GM18867 (cell line): ENCODE results near the gene MYT1.

ENCODE experiments used
- ATAC-seq: cut with Tn5 transposase; IDR thresholded peaks from one replicate; pipeline ENCODE4 v1.9.1; 2021; ENCODE audit warnings: mild to moderate bottlenecking, moderate library complexity; ENCODE audit not compliant: unreplicated experiment

Gene MYT1

DNA sequence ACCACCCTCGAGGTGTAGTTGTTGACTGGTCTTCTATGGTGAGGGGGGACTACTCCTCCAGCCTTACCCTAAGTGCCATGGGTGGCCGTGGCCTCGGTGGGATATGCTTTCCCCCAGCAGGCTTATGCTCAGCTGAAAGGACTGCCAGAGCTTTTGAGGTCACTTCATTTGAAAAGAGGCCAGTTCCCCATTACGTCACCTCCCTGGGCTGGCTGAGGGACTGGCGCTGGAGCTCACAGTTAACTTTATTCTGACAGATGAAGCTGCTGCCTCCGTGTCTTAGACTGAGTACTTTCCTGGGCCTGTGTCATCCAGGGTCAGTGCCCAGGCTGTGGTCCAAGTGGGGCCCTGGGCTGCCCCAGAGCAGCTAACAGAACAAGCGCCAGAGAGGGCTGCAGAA, 48.5 kb downstream of the MYT1 start:
- no peak for ATAC-seq

DNA sequence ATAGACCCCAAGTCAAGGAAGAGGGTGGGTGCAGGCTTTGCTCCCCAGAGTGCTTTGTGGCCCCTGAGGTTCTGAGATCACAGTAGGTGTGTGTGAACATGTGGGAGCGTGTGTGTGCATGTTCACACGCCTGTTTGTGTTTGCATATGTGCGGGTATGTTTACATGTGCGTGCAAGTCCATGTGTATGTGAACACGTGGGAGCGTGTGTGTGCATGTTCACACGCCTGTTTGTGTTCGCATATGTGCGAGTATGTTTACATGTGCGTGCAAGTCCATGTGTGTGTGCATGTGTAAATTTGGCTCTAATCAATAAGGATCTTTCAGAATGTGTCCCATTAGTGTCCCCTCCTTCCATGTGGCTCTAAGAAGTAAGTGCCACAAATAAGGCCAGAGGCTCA, 49.9 kb downstream of the MYT1 start:
- no peak for ATAC-seq

DNA sequence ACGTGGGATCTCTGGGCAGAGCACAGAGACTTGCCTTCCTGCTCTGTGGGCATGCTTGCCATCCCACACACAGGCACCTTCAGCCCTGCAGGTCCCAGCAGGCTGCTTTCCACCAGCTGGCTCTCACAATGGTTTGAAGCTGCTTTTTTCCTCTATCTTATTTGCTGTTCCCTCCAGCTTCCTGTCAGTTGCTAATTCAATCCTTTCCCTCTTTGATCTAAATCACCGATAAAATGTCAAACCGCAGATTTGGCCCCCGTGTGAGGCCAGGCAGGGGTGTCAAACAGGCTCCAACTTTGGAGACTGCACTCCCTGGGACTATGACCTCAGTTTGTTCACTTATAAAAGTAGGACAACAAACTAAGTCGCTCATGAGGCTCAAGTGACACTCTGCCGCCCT, 50.7 kb downstream of the MYT1 start:
- no peak for ATAC-seq

DNA sequence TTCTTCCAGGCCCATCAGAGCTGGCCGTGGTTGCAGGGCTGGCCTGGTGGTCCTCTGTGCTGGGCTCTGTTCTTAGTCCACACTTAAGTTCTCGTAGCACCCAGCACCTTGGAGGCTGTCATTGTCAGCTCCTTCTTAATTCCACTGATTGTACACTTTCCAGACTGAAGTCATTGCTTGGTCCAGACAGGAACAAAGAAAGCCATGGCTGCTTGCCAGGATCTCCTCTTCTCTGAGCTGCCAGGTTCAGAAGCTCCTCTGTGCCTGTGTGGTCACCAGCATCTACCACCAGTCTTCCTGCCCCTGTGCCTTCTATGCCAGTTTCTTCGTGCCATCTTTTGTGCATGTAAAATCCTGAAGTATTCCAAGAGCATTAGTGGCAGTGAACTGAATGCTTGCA, 51.8 kb downstream of the MYT1 start:
- no peak for ATAC-seq

DNA sequence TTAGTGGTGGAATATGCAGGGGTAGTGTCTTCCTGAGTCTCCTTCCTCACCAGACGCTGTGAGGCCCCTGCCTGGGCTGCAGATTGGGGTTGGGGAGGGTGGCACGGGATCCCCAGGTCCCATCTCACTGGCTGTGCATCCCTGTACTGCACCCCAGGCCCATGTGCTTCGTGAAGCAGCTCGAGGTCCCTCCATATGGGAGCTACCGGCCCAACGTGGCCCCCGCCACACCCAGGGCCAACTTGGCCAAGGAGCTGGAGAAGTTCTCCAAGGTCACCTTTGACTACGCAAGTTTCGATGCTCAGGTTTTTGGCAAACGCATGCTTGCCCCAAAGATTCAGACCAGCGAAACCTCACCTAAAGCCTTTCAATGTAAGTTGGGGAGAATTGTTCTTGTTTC, 52.7 kb downstream of the MYT1 start:
- no peak for ATAC-seq

DNA sequence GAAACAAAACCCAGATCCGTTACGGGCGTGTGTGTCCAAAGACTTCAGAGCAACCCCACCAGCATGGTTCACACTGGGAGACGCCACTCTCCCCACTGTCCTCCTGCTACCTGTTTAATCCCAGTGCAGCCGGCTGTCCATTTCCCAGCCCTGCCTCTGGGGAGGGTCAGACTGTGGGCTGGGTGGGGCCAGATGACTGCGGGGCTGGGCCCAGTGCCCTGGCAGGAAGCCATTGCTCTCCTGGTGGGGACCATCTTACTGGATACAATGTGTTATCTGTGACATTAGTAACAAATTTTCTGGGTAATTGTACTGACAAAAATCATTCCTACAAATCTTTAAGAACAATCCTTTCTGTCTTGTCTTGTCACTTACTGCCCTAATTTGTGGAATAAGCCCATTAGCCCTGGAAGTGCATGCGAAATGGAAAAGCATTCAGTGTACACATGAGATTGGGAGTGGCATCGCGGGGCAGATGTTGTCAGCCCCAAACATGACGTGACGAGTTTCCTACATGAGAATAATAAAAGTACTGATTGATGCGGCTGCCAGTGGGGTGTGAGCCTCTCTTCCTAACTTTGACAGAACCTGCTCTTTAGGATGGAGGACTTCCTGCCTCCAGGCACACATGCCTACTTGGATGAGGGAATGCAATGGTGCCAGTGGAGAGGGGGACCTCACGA, 53.4 kb downstream of the MYT1 start:
- no peak for ATAC-seq

DNA sequence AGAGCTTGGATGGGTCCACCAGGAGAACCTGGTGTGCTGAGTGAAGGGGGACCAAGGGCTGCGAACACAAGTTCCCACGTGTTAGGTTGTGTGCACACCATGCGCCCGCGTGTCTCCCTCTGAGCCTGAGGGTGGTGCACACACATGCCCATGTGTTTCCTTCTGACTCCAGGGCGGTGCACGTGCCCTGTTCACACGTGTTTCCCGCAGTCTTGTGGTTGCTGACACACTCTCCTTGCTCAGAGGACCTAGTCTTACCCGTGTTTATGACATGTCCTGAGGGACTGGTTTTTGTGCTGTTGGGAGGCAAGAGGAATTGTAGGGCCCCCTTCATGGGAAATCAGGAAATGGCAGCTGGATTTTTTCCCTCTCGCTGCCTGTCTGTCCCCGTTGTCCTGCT, 55.0 kb downstream of the MYT1 start:
- no peak for ATAC-seq

DNA sequence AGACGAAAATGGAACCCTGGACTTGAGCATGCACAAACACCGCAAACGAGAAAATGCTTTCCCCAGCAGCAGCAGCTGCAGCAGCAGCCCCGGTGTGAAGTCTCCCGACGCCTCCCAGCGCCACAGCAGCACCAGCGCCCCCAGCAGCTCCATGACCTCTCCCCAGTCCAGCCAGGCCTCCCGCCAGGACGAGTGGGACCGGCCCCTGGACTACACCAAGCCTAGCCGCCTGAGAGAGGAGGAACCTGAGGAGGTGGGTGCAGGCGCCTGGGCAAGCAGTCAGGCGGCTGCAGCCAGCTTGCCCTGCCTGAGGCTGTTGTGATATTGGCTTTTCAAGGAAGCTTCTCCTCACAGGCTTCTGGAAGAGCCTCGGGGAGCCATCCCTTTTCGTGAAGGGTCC, 55.5 kb downstream of the MYT1 start:
- ATAC-seq: no peak

DNA sequence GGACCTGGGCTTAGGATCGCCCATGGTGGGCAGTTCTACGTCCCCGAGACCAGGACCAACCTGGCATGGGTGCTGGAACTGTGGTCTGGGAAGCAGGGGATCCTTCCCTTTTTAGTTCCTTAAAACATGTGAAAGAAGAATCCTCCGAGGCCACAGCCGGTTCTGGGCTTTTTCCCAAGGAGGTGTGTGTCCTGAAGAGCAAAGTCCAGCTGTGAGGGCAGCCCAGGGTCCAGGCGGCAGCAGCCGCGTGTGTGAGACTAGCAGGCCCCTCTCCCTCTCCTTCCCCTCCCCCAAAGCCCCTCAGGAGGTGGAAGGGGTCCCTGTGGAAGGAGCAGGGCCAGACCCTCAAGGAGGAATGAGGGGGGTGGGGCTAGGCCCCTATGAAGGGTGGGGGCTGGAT, 56.2 kb downstream of the MYT1 start:
- ATAC-seq: no peak

DNA sequence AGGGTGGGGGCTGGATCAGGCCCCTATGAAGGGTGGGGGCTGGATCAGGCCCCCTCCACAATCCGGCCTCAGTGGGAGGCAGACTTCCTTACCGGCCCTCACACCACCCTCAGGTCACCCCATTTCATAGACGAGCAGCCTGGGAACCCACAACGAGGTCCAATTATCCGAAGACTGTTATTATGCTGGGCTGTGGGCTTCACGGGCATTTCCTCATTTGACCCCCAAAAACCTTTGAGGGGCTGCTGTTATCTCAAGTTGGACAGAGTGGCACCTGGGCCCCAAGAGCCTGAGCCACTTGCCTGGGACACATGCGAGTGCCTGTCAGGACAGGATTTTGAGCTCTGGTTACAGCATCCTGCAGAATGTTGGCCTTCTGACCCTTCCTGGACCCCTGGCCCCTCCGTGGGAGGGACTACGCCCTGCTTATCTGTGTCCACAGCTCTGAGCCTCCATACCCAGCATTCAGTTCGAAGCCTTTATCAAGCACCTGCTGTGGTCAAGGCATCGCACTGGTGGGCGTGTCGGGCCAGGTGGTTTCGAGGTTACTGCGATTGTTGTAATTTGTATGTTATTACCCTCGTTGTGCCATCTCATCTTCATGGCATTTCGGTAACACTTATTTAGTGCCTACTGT, 56.8 kb downstream of the MYT1 start:
- no peak for ATAC-seq

DNA sequence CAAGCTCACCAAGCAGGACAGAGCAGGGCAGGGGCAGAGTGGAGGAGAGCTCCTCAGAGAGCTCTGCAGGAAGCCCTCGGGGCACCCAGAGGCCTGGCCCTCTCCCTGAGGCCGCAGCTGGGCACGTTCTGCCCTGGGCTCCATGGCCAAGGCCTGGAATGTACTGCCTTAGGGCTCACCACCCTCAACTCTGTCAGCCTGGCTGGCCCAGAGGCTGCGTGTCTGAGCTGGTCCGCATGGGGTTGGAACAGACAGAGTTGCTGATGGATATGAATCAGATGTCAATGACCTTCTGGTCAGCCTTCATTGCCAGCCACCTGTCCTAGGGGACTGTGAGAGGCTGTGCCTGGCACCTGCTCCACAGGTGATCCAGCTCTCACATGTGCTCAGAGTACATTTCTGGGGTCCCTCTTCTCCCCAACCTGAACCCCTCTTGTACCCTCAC, 58.1 kb downstream of the MYT1 start:
- ATAC-seq: no peak

DNA sequence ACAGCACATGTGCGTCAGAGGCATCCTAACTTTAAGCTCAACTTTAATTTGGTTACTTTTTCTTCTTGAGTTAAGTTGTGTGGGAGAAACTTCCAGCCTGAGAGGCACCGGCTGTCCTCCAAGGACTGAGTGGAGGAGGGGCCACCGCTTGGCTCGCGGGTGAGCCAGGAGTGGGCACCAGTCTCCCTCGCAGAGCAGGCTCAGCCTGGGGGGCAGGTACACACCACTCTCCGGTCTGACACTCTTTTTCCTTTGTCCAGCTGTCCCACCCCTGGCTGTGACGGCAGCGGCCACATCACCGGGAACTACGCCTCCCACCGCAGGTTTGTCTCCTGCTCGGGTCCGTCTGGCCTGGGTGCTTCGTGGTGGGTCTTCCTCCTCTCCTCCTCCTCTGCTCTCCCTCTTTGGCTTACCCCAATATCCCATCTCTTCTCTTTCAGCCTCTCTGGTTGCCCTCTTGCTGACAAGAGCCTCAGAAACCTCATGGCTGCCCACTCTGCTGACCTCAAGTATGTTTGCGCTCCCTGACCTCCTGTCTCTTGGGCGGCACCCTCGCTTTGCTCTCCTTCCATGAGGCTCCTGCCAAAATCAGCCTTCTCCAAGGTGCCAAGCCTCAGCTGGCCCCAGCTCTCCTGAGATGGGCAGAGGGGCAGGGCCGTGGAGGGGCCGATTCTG, 58.7 kb downstream of the MYT1 start:
- ATAC-seq: no peak

DNA sequence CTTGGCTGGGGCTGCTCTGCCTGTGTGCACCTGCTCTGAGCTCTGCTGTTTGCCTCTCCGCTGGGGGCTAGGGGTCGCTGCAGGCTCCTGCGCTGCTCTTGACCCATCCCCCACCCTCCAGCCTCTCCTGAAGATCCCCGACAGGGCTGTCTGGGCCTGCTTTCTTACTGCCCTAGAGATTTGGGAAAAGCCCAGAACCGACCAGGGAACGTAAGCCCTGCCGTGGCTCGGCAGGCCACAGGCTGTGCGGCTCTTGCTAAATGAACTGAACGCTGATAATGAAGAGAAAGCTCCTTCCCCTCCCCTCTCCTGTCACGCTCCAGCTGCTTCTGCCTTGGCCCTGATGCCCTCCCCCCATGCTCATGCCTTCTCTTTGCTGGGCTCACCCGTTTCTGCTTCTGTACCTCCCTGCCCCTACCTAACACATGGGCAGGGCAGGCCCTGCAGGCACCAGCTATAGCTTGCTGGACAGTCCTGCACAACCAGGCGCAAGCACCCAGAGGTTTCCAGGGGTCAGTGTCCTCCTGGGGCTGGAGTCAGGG, 59.3 kb downstream of the MYT1 start:
- ATAC-seq: no peak

DNA sequence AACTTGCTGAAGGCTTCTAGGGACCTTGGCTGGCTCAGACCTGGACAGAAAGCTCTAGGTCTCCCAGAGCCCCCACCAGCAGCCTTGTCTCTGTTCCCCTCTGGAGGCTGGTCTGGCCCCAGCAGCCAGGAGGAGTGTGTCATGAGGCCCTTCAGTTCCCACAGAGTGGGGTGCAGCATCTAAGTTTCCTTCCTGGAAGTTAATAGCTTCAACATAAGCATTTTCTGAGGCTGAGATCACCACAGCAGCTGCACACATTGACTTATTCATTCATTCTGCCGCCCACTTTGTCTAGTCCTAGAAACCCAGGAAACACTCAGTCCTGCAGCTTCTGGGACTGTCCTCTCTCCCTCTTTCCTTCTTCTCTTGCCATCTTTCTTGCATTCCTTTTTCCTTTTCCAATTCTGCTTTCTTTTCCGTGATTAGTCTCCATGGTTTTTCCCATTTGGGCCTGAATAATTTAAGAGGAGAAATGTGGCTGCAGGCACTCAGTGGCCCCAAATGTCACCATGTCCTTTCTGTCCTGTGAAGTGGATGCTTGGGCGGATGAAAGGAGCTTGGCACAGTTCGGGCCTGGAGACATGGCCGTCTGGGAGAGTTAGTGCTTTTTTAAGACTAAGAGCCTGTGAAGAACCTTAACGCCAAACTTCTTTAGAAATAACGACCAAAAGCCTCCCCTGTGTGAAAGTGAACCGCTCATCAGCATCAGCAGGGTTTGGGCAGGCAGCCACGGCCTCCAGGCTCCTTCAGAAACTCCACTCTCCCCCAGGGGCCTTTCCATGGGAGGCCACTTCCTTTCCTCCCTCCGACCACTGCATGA, 60.3 kb downstream of the MYT1 start:
- no peak for ATAC-seq

DNA sequence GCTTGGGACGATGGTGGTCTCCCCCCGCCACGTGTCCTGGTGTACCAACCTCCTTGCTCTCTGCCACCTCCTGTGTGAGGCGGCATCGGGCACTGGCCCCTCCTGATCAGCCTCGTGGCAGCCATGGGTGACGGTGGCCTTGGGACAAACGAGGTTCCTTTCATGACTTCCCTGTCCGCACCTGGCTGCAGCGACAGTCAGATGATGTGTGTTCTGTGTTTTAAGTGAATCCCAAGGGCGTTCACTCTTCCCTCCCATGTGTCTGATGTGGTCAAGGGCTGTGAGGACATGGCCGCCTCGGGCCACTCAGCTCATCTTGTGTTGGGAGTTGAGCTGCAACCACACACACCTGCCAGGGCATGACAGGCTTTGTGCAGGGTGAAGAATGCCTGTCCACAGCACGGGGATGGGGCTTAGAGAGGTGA, 60.9 kb downstream of the MYT1 start:
- no peak for ATAC-seq

DNA sequence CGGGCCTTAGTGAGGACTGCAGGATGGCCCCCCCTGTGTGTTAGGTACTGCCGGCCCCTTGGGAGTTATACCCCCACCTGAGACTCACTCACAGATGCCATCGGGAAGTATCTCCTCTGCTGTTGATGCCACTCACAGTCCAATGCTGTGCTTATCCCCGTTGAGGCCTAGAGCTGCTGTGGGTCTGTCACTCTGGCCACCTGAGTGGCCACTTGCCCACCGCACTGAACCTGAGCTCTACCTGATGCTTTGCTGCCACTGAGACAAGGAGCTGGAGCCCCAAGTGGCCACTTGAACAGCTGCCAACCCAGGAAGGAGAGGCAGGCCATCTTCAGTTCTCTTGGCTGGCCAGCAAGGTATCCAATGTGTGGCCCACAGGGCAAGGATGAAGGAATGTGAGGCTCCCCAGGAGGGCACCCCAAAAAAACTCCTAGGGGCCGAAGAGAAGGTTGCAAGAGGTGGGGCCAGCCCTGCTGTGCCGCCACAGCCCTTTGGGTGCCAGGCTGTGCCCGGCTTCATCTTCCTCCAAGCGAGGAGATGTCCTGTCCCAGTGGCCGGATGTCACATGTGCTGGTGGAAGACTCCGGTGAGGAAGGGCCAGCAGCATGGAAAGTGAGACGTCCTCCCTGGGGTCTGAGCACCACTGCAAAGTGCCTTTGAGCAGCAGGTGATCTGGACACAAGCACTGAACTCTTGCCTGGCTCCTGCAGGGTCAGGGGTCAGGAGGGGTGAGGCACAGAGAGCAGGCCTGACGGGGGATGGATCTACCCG, 61.8 kb downstream of the MYT1 start:
- ATAC-seq: no peak

DNA sequence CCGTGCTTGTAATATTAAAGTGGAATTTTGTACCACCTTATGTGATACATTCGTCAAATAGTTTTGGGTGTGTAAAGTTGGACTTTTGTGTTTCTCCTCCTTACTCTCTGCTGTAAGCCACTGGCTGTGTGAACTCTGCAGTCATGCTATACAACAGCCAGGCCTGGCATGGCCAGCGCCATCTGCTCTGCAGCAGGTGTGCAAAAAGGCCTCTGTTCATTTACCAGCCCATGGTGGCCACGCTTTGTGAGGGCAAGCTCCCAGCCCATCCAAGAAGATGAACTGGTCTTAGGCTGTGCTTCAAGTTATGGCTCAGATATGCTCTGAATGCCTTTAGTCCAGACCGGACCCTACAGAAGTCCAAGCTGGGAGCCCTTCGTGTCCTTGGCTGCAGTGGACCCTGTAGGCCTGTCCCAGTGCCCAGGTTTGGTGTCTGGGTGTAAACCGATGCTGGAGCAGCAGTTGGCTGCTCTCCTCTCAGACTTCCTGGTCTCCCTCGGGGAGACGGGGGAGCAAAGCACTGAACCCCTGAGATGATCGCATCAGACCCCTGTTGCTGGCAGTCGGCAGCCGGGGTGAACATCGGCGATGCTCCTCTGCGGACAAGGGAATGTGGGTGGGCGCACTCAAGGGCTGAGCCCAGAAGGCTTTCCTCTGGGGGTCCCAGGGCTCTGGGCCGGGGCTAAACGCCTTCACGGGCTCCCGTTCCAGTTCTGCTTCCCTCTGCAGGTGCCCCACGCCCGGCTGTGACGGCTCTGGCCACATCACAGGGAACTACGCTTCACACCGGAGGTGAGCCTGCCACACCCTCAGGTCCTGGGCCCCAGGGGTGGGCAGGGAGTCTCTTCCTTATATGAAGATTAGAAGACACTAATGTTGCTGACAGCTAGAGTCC, 62.7 kb downstream of the MYT1 start:
- no peak for ATAC-seq

DNA sequence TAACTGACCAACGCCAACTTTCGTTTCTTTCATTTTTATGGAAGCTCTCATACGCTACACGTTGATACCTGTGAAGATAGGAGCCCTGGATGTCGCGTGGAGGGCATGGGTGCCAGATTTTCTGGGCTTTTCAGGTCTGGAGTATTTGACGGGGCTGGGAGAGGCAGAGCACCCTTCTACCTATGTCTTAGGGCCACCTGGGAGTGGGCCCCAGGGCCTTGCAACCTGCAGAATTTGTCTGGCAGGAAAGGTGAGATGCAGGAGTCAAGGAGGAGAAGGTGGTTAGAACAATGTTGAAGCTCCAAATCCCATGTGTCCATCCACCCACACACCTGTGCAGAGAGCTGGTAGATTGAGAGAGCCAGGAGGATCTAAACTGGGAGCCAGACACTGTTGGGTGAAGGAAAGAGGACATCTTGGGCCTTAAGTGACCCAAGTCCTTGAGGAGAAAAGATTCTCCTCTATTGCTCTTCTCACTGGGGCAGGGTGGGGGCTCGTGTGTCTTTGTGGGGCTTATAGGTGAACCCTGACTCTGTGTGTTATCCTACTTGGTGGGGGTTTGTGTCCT, 63.9 kb downstream of the MYT1 start:
- no peak for ATAC-seq
